BJ (cell line): ENCODE results near the gene PIP4K2A. TPM values are rescaled to one million over a fixed set of nuclear protein-coding genes. Genes with fewer than 3 reads are reported as not detected.

ENCODE experiments used
- CTCF ChIA-PET: fragments of 350-600 bp; formaldehyde crosslinking; extraction: SDS; loops from one replicate; lab custom pipeline; 2021; ENCODE audit warnings: antibody characterized with exemption, inconsistent platforms; lab: Yijun Ruan, JAX
- POLR2A ChIA-PET: fragments of 300-600 bp; sonication (Branson Sonifier 250); formaldehyde crosslinking; extraction: SDS; loops from one replicate; lab custom pipeline; 2021; ENCODE audit warnings: antibody characterized with exemption; lab: Charles Lee
- DNase-seq: peaks from one replicate; pipeline ENCODE4 v3.0.0-alpha.2; 2011; ENCODE audit warnings: low read depth
- H3K27me3 ChIP-seq: 2 replicates; pipeline ENCODE4 v1.6.0; 2011; ENCODE audit warnings: low read length; ENCODE audit not compliant: control insufficient read depth, insufficient read depth
- H3K36me3 ChIP-seq: 2 replicates; pipeline ENCODE4 v1.5.1; 2011; ENCODE audit warnings: low read length; ENCODE audit not compliant: control insufficient read depth, insufficient read depth
- H3K4me3 ChIP-seq: 2 replicates; pipeline ENCODE4 v1.5.1; 2011; ENCODE audit warnings: low read depth, mild to moderate bottlenecking, control low read depth, low read length
- polyA plus RNA-seq: library from polyadenylated mRNA; depleted of rRNA; stranded (reverse); fragments of >200 nt; gene quantifications from 2 replicates; pipeline ENCODE4 v1.2.3, GENCODE V29; 2011
- TF ChIP-seq, protein P1 (sequence below): IDR thresholded peaks from 2 replicates; pipeline ENCODE4 v1.5.1; 2011; ENCODE audit warnings: low read depth, mild to moderate bottlenecking, control low read depth, inconsistent platforms, low read length, moderate library complexity; ENCODE audit not compliant: insufficient read depth

PIP4K2A gene
- polyA plus RNA-seq, 1 experiment, result 17.3 TPM

DNA sequence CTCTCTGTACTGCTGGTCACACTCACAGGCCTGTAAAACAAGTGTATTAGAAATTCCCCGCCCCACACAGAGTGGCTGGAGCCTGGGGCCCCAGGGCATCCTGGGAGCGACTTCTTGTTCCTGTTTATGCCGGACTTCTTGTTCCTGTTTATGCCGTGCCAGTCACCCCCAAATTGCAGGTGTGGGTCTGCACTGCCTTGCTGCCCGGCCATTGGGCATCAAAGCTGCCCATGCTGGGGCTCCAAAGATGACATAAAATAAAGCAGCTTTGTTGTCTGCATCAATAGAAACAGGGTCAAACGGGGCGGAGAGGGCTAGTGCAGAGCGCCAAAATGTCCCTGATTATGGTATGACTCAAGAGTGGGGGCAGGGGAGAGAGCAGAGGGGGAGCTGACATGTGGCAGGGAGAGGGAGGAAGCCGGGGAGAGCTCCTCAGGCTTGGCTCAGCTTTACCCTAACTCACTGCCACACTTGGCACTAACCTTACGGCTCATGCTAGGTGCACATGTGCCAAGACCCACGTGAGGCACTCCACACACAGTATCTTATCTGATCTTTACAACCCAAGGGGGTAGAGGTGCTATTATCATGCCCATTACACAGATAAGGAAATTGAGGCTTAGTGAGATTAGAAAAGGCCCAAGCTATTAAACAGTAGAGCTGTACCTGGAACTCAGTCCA is 98.4 kb downstream of the PIP4K2A start:
- ChIA-PET POLR2A (no interaction called here), CTCF (interaction anchor here (1.4 kb wide), 1 partner anchor 26 kb away, joined by 3 read pairs; no protein-coding TSS in a partner anchor)
- Histone ChIP-seq H3K27me3 (no peaks in the 10 kb centered on the region), H3K4me3 (no peak overlapping the region), H3K36me3 (no peaks in the 10 kb centered on the region)
- no peak for DNase-seq
- TF ChIP-seq, protein P1, sequence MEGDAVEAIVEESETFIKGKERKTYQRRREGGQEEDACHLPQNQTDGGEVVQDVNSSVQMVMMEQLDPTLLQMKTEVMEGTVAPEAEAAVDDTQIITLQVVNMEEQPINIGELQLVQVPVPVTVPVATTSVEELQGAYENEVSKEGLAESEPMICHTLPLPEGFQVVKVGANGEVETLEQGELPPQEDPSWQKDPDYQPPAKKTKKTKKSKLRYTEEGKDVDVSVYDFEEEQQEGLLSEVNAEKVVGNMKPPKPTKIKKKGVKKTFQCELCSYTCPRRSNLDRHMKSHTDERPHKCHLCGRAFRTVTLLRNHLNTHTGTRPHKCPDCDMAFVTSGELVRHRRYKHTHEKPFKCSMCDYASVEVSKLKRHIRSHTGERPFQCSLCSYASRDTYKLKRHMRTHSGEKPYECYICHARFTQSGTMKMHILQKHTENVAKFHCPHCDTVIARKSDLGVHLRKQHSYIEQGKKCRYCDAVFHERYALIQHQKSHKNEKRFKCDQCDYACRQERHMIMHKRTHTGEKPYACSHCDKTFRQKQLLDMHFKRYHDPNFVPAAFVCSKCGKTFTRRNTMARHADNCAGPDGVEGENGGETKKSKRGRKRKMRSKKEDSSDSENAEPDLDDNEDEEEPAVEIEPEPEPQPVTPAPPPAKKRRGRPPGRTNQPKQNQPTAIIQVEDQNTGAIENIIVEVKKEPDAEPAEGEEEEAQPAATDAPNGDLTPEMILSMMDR, result no peak

DNA sequence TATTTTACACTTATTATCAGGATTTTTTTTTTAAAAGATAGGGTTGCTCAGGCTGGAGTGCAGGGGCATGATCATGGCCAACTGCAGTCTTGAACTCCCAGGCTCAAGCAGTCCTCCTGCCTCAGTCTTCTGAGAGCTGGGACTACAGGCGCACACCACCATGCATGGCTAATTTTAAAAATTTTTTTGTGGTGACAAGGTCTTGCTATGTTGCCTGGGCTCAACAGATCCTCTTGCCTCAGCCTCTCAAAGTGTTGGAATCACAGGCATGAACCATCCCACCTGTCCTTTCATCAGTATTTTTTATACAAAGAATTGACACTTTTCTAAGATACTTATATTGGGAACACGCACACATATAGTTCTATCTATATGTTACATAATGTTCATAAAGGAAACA is 99.3 kb downstream of the PIP4K2A start:
- H3K36me3 ChIP-seq, result no peaks in the 10 kb centered on the region; the same call in 1 of the 2 replicates
- TF ChIP-seq, protein P1, result no peak
- ChIA-PET CTCF (no interaction called here), POLR2A (no interaction called here)
- H3K4me3 ChIP-seq, result no peak overlapping the region
- no peaks in the 10 kb centered on the region for H3K27me3 ChIP-seq
- no peak for DNase-seq

DNA sequence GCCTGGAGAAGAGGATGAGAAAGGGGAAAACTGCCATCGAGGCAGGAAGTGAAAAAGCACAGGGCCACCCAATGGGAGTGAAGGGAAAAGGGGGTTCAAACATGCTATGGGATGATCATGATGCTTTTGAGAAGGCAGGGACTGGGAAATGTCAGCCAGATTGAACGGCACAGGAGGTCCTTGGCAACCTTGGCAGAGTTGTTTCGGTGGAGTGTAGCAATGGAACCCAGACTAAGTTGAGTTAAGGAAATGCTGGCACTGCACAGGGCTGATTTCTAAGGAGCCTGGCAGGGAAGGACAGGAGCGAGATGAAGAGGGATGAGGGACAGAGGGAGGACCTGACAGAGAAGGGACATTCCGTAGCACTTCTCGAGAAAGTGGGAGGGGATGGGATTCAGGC is 101.4 kb downstream of the PIP4K2A start:
- TF ChIP-seq, protein P1, result no peak
- DNase-seq, result no peak
- ChIA-PET CTCF (no interaction called here), POLR2A (no interaction called here)
- no peaks in the 10 kb centered on the region for H3K27me3 ChIP-seq
- peaks cover 2% of the 10 kb centered on the region for H3K36me3 ChIP-seq
- H3K4me3 ChIP-seq, result no peak overlapping the region

DNA sequence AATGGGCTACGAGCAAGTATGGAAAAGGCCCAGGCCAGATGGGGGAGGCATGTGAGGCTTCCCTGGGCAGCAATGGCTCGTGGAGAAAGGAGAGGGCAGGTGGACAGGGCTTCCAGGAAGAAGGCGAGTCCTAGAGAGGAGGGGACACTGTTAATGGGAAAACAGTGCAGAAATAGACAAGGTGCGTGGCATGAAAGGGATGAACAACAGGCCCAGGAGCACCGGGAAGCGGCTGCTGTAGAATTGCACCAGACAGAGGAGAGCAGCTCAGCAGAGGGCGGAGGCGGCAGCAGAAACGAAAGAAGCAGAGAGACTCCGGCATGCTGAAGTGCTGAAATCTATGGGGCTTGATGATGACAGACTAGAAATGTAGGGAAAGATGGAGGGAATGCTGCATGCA is 102.1 kb downstream of the PIP4K2A start:
- Histone ChIP-seq H3K4me3 (no peak overlapping the region), H3K36me3 (peaks cover 3% of the 10 kb centered on the region), H3K27me3 (no peaks in the 10 kb centered on the region)
- DNase-seq, result no peak
- ChIA-PET POLR2A (no interaction called here), CTCF (interaction anchor here (1.0 to 1.3 kb wide), 3 partner anchors 8 to 100 kb away, joined by 3 to 4 read pairs (median 4); no protein-coding TSS in a partner anchor)
- TF ChIP-seq, protein P1, result no peak

DNA sequence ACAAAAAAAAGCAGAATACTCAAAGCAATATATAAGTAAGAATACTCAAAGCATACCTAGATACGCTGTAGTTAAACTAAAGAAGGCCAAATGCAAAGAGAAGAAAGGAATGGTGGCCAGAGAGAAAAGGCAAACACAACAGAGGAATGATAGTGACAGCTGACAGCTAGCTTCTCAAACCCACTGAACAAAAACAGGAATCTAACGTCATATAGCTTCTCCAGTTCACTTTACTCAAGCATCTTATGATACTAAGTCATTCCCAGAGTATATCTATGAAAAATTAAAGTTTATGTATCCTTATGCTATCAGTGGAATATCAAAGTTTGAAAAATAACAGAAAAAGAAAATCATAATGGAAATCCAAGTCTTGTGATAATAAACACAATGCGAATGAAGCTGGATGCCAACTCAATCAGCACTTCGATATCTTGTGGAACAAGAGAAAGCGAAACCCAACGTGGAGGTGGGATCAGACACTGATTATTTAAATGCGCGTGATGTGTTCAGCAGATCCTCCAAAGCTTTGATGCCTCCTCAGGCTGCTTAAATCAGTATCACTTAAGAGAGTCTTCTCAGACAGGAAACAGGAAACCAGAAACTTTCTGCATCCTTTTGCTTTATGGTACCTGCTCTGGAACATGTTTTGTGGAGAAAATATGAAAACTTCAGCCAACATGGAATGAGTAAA is 102.8 kb downstream of the PIP4K2A start:
- no peak for DNase-seq
- no peak overlapping the region for H3K4me3 ChIP-seq
- ChIA-PET POLR2A (no interaction called here), CTCF (interaction anchor here (1.0 to 1.3 kb wide), 4 partner anchors 8 to 101 kb away, joined by 3 to 4 read pairs (median 4); no protein-coding TSS in a partner anchor)
- H3K36me3 ChIP-seq, result peaks cover 3% of the 10 kb centered on the region
- H3K27me3 ChIP-seq, result no peaks in the 10 kb centered on the region
- TF ChIP-seq, protein P1, result no peak
